Prostate gland (tissue), 2 donors: Measurements from ENCODE around the gene IL10RB.

Source experiments
- CTCF ChIP-seq, 4 experiments: fragments of 200-600 bp in 2 of 4; fragments of 450-650 bp in 2 of 4; sonication (generic) in 2 of 4; IDR thresholded peaks; 1 replicate in 3 of 4; 2 replicates in 1 of 4; pipeline ENCODE4 v1.5.1; 2016 to 2019; ENCODE audit warnings: antibody characterized with exemption in 4 of 4, mild to moderate bottlenecking in 2 of 4, moderate library complexity in 2 of 4
- POLR2A ChIP-seq: fragments of 450-650 bp; IDR thresholded peaks from one replicate; pipeline ENCODE4 v1.6.1; 2016; ENCODE audit warnings: antibody characterized with exemption, mild to moderate bottlenecking

- TF ChIP-seq POLR2A (peak; percentile 96), CTCF (IDR thresholded peaks at IDR 0.05) (peak in 1 of 4 experiments; percentile 31)
These were observed 58.4 kb downstream of the IL10RB start, which contains the start of gene IFNAR1 for GRCh38 chr21:33324291-33325221.
